Activated T-helper 9 cell treated with anti-CD3 and anti-CD28 coated beads, Interleukin-2, amount 50 U/mL, for 16 hours (primary cell): ENCODE data around the gene CAVIN1.
"Not testable (repeated sequence)": the region's sequence is repeated elsewhere in the genome, so short reads cannot be mapped to it uniquely, and the experiment has no call there.

Experiments used
- DNase-seq: peaks from one replicate; pipeline ENCODE4 v3.0.0-alpha.2; 2020; ENCODE audit warnings: low read depth

The CAVIN1 gene

DNA sequence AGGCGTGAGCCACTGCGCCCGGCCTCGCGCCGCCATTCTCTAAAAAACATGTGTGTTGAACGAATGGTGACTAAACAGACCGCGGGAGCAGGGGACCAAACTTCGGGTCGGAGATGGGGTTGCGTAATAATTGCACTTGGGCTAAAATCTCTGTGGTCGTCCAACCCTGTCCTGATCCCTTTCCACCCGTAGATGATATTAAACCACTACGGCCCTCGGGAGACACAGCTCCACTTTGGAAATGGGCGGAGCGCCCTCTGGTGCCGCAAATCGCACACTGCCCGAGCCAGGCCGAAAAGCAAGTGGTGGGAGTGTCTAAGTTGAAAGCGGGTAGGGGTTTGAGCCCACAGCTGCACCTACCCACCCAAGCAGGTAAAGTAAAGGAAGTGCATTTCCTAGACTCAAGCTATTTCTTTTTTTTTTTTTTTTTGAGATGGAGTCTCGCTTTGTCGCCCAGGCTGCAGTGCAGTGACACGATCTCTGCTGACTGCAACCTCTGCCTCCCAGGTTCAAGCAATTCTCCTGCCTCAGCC is 17.0 kb downstream of the CAVIN1 start:
- peak; percentile 74 for DNase-seq

DNA sequence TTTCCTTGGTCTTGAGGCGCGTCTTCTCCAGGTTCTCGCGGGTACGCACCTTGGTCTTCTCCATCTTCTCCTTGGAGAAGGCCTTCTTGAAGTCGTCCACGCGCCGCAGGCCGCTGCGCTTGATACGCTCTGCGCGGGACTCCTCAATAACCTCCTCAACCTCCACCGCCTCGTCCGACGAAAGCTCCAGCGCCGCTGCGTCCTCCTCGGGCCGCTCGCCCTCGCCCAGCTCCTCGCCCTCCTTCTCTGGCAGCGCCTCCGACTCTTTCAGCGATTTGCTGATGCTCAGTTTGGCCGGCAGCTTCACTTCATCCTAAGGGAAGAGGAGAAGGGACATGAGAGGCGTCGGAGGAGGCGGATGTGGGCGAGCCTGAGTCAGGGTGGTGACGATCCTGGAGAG is 18.0 kb downstream of the CAVIN1 start:
- no peak for DNase-seq

GRCh38 chr17:42404326-42405055 is 18.6 kb downstream of the CAVIN1 start:
- DNase-seq, result no peak

DNA sequence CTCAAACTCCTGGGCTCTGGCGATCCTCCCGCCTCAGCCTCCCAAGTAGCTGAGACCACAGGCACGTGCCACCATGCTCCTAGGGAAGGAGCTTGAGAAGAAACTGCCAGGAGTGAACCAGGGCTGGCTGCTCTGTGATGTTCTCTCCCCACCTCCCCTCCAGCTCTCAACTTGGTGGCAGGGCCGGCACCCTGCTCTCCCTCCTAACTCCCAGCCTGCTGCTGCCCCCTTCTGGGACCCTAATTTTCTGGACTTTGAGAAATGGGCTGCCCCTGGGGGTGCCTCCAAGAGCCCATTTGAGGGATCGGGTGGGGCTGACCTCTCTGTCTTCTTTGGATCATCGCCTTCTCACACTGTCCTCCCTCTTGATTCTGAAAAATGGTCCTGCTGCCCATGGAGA is 19.9 kb downstream of the CAVIN1 start:
- DNase-seq, result peak; percentile 24

GRCh38 chr17:42402117-42402516 is 20.9 kb downstream of the CAVIN1 start:
- DNase-seq, result no peak

GRCh38 chr17:42400844-42401375 is 22.1 kb downstream of the CAVIN1 start:
- not testable (repeated sequence) for DNase-seq

DNA sequence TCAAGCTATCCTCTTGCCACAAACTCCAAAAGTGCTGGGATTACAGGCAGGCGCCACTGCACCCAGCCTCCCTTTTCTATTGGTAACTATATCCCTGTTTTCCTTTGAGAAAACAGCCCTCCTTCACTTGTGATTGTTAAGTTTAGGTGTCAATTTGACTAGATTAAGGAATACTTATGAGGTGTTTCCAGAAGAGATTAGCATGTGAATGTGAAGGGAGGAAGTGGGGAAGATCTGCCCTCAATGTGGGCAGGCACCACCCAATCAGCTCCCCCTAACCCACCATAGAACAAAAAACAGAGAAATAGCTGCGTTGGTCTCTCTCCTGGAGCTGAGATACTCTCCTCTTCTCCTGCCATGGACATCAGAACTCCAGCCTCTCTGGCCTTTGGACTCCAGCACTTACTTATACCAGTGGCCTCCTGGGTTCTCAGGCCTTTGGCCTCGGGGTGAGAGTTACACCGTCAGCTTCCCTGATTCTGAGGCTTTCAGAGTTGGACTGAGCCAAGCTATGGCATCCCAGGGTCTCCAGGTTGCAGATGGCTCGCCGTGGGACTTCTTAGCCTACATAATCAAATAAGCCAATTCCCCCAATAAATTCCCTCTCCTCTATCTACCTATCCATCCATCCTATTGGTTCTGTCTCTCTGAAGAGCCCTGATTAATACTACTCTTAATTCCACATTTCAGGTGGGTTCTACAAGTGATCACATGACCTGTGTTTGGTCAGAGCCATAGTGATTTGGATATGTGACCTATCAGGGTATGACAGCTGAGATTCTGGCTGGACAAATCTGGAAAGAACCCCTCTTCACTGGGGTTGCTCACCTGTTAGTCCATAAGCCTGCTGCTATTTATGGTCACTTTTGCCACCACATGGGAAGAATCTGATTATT is 22.9 kb downstream of the CAVIN1 start:
- no peak for DNase-seq

DNA sequence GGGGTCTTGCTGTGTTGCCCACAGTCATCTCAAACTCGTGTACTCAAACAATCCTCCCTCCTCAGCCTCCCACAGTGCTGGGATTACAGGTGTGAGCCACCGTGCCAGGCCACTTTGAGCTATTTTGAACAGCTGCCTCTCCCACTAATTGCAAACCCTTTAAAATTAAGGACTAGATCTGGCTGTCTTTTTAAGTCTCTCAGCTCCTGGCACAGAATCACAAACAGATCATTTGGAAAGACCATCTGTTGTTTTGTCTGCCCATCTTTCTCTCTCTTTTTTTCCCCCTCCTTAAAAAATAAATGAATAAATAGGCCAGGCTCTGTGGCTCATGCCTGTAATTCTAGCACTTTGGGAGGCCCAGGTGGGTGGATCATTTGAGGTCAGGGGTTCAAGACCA is 23.9 kb downstream of the CAVIN1 start:
- DNase-seq, result no peak

DNA sequence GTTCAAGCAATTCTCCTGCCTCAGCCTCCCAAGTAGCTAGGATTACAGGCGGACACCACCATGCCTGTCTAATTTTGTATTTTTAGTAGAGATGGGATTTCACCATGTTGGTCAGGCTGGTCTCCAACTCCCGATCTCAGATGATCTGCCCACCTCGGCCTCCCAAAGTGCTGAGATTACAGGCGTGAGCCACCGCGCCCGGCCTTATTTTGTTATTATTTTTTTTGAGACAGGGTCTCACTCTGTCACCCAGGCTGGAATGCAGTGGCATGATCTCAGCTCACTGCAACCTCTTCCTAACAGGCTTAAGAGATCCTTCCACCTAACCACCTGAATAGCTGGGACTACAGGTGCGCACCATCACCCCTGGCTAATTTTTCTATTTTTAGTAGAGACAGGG is 27.5 kb downstream of the CAVIN1 start:
- not testable (repeated sequence) for DNase-seq

GRCh38 chr17:42394838-42395237 is 28.2 kb downstream of the CAVIN1 start:
- DNase-seq, result no peak

- DNase-seq, result no peak
Measured at GRCh38 chr17:42392692-42393415, 30.2 kb downstream of the CAVIN1 start.

DNA sequence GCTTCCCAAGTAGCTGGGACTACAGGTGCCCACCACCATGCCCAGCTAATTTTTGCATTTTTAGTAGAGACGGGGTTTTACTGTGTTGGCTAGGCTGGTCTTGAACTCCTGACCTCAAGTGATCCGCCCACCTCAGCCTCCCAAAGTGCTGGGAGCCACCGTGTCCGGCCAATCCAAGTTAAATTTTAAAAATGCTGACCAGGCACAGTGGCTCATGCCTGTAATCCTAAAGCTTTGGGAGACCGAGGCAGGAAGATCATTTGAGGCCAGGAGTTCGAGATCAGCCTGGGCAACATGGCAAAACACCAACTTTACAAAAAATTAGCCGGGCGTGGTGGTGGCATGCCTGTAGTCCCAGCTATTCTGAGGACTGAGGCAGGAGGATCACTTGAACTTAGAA is 31.6 kb downstream of the CAVIN1 start:
- DNase-seq, result not testable (repeated sequence)

- DNase-seq, result no peak
Measured at GRCh38 chr17:42389899-42390298, 33.2 kb downstream of the CAVIN1 start.

DNA sequence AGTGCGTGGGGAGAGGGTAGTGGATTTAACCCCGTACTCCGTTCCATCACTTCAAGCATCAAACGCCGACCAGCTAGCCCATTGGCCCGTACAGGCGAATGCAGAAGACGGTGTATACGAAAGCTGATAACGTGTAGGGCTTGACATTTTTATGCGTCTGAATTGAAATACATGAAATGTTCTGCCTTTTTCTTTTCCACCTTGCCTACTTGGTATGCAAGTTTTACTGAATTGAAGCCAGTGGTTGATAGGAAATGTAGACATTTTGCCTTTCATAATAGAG is 34.0 kb downstream of the CAVIN1 start:
- no peak for DNase-seq

DNA sequence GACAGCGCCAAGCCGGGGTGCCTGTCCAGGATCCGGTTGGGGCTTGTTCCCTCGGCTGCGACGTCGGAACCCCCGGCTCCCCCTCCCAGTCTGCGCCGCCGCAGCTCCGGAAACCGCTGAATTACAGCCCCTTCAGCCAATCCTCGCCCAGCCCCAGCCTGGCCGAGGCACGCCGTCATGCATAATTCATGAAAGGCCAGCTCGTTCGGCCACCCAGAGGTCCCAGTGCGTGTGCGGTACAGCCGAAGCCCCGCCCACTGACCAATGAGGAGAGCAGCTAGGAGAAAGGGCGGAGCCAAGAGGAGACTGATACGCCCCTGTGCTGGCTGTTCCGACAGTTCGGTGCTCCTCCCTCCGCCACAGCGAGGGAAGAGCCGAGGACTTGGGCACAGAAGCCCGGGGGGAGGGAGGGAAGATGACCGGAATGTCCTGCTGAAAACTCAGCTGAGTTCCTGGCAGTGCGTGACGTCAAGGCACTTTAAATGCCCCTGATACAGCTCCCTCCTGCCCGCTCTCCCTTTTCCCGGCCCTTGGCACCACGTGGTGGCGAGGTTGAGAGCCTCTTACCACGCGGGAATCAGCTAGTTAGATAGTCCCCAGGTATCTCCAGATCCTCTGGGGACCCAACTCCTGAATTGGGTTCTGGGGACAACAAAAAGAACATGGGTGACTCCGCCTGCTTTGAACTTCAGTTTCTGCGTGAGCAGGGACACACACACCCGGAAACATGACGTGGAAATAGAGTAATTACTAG is 34.5 kb downstream of the CAVIN1 start, which contains the start of gene STAT3:
STAT3 (minus strand) TSS at position 62 of the 754 bp plus-strand sequence. CDS start 39,926 bp downstream, outside the sequence.
- DNase-seq, result peak; percentile 100

DNA sequence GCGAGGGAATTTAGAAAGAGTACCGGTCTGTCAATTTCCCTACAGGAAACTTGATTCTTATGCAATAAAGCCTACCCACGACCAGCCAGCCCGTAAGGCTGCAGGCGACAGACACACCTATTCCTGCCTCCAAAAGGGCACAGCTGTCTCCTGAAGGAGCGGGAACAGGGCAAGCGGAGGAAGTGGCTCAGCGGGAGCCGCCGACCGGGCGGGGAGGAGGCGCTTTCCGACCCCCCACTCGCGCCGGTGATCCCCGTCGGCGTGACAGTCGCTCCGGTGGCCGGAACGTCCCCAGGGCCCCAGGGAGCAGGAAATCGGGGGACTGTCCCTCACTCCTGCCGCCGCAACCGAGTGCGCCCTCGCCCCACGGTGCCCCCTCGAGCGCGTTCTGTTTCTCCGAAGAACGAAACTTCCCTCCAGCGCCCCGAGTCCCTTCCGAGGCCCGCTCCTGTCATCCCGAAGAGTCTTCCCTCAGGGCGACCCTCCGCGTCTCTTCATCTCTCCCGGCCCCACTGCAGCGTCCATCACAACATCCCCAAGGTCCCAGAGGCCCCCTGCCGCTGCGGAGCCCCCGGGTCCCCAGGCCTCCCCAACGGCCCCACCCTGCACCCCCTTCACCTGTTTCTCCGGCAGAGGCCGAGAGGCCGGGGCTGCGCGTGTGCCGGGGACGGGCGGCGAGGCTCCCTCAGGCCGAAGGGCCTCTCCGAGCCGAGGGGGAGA is 35.2 kb downstream of the CAVIN1 start:
- DNase-seq, result peak; percentile 20

DNA sequence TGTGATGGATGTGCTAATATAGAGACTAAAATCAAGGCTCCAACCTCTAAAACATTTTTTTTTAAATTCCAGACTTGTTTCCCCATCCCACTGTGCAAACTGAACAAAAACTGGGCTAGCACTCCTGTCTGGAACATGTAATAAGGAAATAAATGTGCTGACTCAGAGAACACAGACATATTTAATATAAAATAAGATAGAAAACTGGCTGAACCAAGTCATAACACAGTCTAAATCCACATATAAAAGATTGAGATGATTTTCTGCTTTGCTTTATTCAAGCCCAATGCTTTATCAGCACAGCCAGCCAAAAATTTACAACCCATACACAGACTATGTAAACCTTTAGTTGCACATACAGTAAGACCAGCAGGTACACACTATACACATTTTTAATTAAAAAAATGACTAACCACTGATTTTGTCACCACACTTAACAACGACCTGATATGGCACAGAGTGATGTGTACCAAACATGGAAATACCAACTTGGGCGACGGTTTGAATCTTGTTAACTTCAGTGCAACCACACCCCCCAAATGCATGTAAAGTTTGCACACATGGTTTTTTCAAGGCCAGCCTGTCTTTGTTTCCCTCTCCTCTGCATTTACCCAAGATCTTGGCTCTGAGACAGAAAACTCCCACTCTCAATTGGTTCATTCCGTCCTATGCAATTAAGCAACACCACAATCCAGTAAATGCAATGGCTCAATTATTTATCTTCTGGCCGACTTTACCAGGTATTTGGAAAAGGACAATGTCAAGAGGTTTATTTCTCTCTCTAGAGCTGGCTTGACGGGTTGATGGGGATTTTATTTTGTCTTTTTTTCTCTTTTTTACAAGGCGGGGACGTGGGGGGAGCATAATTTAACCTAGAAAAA is 36.0 kb downstream of the CAVIN1 start:
- DNase-seq, result no peak

DNA sequence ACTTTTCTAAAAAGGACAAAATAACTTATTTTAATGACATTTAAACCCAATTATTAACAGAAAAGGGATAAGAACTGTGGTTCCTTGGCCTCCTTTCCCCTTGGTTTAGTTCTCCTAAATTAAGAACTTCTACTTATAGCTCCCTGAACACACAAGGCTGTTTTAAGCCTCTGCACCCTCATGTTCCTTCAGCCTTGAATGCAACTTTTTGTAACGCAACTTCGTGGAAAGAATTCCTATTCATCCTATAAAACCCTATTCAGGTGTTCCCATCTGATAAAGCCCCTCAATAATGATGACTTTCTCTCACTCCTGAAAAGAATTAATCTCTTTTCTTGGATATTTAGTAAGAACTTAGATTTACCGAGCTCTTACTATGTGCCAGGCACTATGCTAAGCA is 41.2 kb downstream of the CAVIN1 start:
- no peak for DNase-seq

DNA sequence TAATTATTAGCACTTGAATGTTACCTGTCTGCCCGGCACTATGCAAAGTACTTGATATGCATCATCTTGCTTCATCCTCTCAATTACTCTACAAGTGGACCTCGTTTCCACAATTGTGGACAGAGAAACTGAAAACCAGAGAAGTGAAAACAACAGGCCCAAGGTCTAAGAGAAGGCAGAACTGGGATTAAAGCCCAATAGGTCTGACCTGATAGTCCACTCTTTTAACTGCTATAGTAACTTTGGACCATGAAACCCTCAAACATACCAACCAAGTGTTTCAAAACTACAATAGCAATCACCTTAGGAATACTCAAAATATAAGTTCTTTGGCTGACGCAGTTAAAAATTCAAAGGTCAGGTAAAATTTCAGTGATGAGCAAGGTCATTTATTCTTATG is 42.1 kb downstream of the CAVIN1 start:
- no peak for DNase-seq
